ENCODE results near the gene SAG. TPM values are rescaled to one million over a fixed set of nuclear protein-coding genes. Genes with fewer than 3 reads are reported as not detected.

The SAG gene
- total RNA-seq: not detected in 2 replicates
- not detected for polyA plus RNA-seq (2012)

GRCh38 chr2:233307565-233307964, at the start of gene SAG:
SAG (plus strand) TSS chr2:233307816; CDS start chr2:233309190, 1,374 bp downstream.
- DNase-seq (ENCODE audit: low read depth): no peak

- no peak for DNase-seq (ENCODE audit: low read depth)
Measured at GRCh38 chr2:233258211-233258610, 49.4 kb upstream of the SAG start.

- no peak for DNase-seq (ENCODE audit: low read depth)
Measured at GRCh38 chr2:233259730-233260129, 47.9 kb upstream of the SAG start.

- DNase-seq (ENCODE audit: low read depth): no peak
Measured at GRCh38 chr2:233260661-233261060, 47.0 kb upstream of the SAG start.

GRCh38 chr2:233261819-233262555, 45.6 kb upstream of the SAG start:
- DNase-seq (ENCODE audit: low read depth): no peak

- DNase-seq (ENCODE audit: low read depth): no peak
Measured at GRCh38 chr2:233262562-233262961, 45.1 kb upstream of the SAG start.

- DNase-seq (ENCODE audit: low read depth): no peak
Measured at GRCh38 chr2:233263045-233263570, 44.5 kb upstream of the SAG start.

GRCh38 chr2:233264667-233265066, 42.9 kb upstream of the SAG start:
- DNase-seq (ENCODE audit: low read depth): no peak

GRCh38 chr2:233265899-233266431, 41.7 kb upstream of the SAG start:
- DNase-seq (ENCODE audit: low read depth): no peak

- DNase-seq (ENCODE audit: low read depth): no peak
Measured at GRCh38 chr2:233266481-233266880, 41.1 kb upstream of the SAG start.

- no peak for DNase-seq (ENCODE audit: low read depth)
Measured at GRCh38 chr2:233267516-233268245, 39.9 kb upstream of the SAG start.

- no peak for DNase-seq (ENCODE audit: low read depth)
Measured at GRCh38 chr2:233270366-233270765, 37.2 kb upstream of the SAG start.

GRCh38 chr2:233270951-233271350, 36.7 kb upstream of the SAG start:
- DNase-seq (ENCODE audit: low read depth): no peak

- DNase-seq (ENCODE audit: low read depth): no peak
Measured at GRCh38 chr2:233271693-233272092, 35.9 kb upstream of the SAG start.

GRCh38 chr2:233273120-233273519, 34.5 kb upstream of the SAG start:
- no peak for DNase-seq (ENCODE audit: low read depth)

GRCh38 chr2:233275223-233275622, 32.4 kb upstream of the SAG start:
- no peak for DNase-seq (ENCODE audit: low read depth)

- no peak for DNase-seq (ENCODE audit: low read depth)
Measured at GRCh38 chr2:233278921-233279320, 28.7 kb upstream of the SAG start.

GRCh38 chr2:233280114-233280693, 27.4 kb upstream of the SAG start:
- DNase-seq (ENCODE audit: low read depth): no peak

GRCh38 chr2:233281553-233281952, 26.1 kb upstream of the SAG start:
- no peak for DNase-seq (ENCODE audit: low read depth)

GRCh38 chr2:233281992-233282603, 25.5 kb upstream of the SAG start:
- no peak for DNase-seq (ENCODE audit: low read depth)

GRCh38 chr2:233285921-233286320, 21.7 kb upstream of the SAG start:
- no peak for DNase-seq (ENCODE audit: low read depth)

Measured in myocyte (in vitro differentiated cells).